ENCODE results near the gene CTDSPL.

Gene CTDSPL

GRCh38 chr3:37926611-37927010, 64.9 kb downstream of the CTDSPL start:
- no peak overlapping the region for H3K4me3 ChIP-seq (ENCODE audit: low read depth, low read length)
- no peak for TF ChIP-seq CTCF (IDR thresholded peaks at IDR 0.05; ENCODE audit: control insufficient read depth, extremely low read depth, insufficient read depth)

DNA sequence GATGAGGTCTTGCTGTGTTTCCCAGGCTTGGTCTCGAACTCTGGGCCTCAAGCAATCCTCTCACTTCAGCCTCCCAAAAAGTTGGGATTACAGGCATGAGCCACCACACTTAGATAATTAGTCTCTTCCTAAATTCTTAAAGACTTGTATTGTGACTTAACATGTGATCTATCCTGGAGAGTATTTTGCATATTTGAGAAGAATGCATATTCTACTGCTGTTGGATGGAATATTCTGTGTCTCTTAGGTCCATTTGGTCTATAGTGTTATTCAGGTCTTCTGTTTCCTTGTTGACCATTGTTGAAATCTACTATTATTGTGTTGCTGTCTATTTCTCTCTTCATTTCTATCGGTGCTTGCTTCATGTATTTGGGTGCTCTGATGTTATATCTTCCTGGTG, 68.8 kb downstream of the CTDSPL start:
- H3K4me3 ChIP-seq (ENCODE audit: low read depth, low read length) = no peak overlapping the region
- no peak for TF ChIP-seq CTCF (IDR thresholded peaks at IDR 0.05; ENCODE audit: control insufficient read depth, extremely low read depth, insufficient read depth)
- DNase-seq (ENCODE audit: low read depth) = no peak

More at GRCh38 chr3:37926611-37927010, 64.9 kb downstream of the CTDSPL start:
- DNase-seq (ENCODE audit: low read depth) = no peak

DNA sequence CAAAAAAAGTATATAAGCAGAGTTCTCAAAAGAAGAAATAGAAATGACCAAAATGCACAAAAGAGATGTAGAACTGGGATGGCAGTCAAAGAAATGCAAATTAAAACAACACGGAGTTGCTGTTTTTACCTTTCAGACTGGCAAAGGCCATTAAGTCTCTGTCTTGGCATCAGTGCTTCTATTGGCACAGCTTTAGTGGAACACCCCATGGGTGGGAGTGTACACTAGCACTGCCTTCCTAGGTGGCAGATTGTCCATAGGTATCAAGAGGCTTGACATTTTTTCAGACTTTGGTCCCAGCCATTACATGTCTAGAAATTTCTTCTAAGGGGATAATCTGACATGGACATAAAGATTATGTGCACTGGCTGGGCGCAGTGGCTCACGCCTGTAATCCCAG, 70.8 kb downstream of the CTDSPL start:
- DNase-seq (ENCODE audit: low read depth) = no peak
- no peak overlapping the region for H3K4me3 ChIP-seq (ENCODE audit: low read depth, low read length)
- TF ChIP-seq CTCF (IDR thresholded peaks at IDR 0.05; ENCODE audit: control insufficient read depth, extremely low read depth, insufficient read depth) = no peak

DNA sequence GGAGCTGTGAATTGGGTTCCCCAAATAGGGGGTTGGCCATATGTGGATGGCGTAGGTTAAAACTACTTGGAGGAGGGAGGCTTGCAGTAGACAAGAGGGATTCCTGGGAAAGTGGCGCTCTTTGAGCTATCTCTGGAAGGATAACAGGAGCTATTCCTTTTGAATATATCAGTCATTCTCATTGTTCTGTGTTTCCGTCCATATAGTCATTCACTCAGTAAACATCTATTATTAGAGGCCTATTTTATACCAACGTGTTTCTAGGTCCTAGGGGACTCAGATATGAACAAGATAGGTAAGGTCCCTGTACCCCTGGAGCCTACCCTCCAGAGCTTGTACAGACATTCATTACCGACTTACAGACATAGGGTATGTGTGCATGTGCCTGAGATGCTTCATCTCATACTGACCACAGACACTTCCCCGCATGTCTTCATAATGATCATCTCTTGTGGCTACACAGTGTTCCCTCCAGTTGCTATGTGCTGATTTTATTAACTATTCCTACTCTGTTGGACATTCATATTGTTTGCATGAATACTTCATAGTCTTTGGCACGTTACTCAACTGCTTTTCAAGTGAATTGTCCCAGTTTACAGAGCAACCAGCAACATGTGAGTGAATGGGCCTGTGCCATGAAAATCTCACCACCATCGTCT, 73.1 kb downstream of the CTDSPL start:
- no peak overlapping the region for H3K4me3 ChIP-seq (ENCODE audit: low read depth, low read length)
- no peak for TF ChIP-seq CTCF (IDR thresholded peaks at IDR 0.05; ENCODE audit: control insufficient read depth, extremely low read depth, insufficient read depth)
- peak; percentile 59 for DNase-seq (ENCODE audit: low read depth)

- no peak overlapping the region for H3K4me3 ChIP-seq (ENCODE audit: low read depth, low read length)
- no peak for TF ChIP-seq CTCF (IDR thresholded peaks at IDR 0.05; ENCODE audit: control insufficient read depth, extremely low read depth, insufficient read depth)
- peak; percentile 36 for DNase-seq (ENCODE audit: low read depth)
These were observed 73.6 kb downstream of the CTDSPL start for GRCh38 chr3:37935290-37935668.

GRCh38 chr3:37935756-37936666, 74.3 kb downstream of the CTDSPL start:
- no peak for DNase-seq (ENCODE audit: low read depth)
- no peak for TF ChIP-seq CTCF (IDR thresholded peaks at IDR 0.05; ENCODE audit: control insufficient read depth, extremely low read depth, insufficient read depth)
- H3K4me3 ChIP-seq (ENCODE audit: low read depth, low read length) = no peak overlapping the region

All from LNCaP clone FGC (cell line).